CD4-positive, alpha-beta T cell (primary cell): ENCODE results near the gene SLC30A2. TPM values are rescaled to one million over a fixed set of nuclear protein-coding genes. Genes with fewer than 3 reads are reported as not detected.

Source experiments
- ATAC-seq: fragments of 200-7000 bp; cut with Tn5 transposase; one replicate; pipeline ENCODE4 v1.10.0; 2022; ENCODE audit warnings: mild to moderate bottlenecking; ENCODE audit not compliant: poor library complexity
- CTCF ChIA-PET: fragments of 350-600 bp; sonication (Branson Sonifier 250); formaldehyde crosslinking; loops from one replicate; lab custom pipeline; 2021; ENCODE audit warnings: antibody characterized with exemption, inconsistent platforms; lab: Charles Lee
- POLR2A ChIA-PET: fragments of 350-600 bp; sonication (Branson Sonifier 250); formaldehyde crosslinking; loops from one replicate; lab custom pipeline; 2021; ENCODE audit warnings: antibody characterized with exemption, inconsistent platforms; lab: Charles Lee
- DNase-seq, 14 experiments: peaks; one replicate each; pipeline ENCODE4 v3.0.0-alpha.2; 2013 to 2020; ENCODE audit warnings: mixed read lengths in 2 of 14
- H3K27ac ChIP-seq, 2 donors: one replicate each; pipeline versions ENCODE4 v1.5.1 to v1.7.0; 2013; ENCODE audit warnings: low read length in 2 of 2, low read depth in 1 of 2, mild to moderate bottlenecking in 1 of 2
- H3K27me3 ChIP-seq, 2 experiments: 1 replicate in 1 of 2; 2 replicates in 1 of 2; pipeline versions ENCODE4 v1.6.1 to v1.7.0; 2013; ENCODE audit warnings: low read length in 2 of 2, control low read depth in 1 of 2, mild to moderate bottlenecking in 1 of 2, moderate library complexity in 1 of 2; ENCODE audit not compliant: insufficient read depth in 2 of 2, control insufficient read depth in 1 of 2
- H3K36me3 ChIP-seq: one replicate; pipeline ENCODE4 v1.6.1; 2013; ENCODE audit warnings: low read length, control low read depth; ENCODE audit not compliant: insufficient read depth
- H3K4me1 ChIP-seq: one replicate; pipeline ENCODE4 v1.6.1; 2013; ENCODE audit warnings: low read length, control low read depth; ENCODE audit not compliant: insufficient read depth
- H3K4me3 ChIP-seq: one replicate; pipeline ENCODE4 v1.5.1; 2013; ENCODE audit warnings: mild to moderate bottlenecking, low read length, moderate library complexity
- H3K9me3 ChIP-seq, 2 experiments: 1 replicate in 1 of 2; 2 replicates in 1 of 2; pipeline versions ENCODE4 v1.6.1 to v1.7.0; 2013; ENCODE audit warnings: low read length in 2 of 2, mild to moderate bottlenecking in 2 of 2, control low read depth in 1 of 2, moderate library complexity in 1 of 2; ENCODE audit not compliant: control insufficient read depth in 1 of 2, insufficient read depth in 1 of 2
- H3K27ac Mint-ChIP-seq: one replicate; pipeline ENCODE4 v1.8.0; 2020; ENCODE audit warnings: mixed read lengths
- H3K27me3 Mint-ChIP-seq: one replicate; pipeline ENCODE4 v1.8.0; 2021; ENCODE audit warnings: mixed read lengths
- H3K36me3 Mint-ChIP-seq: one replicate; pipeline ENCODE4 v1.8.0; 2021; ENCODE audit warnings: low read depth, mixed read lengths
- H3K4me1 Mint-ChIP-seq: one replicate; pipeline ENCODE4 v1.8.0; 2021; ENCODE audit warnings: low read depth, mixed read lengths
- H3K4me3 Mint-ChIP-seq: one replicate; pipeline ENCODE4 v1.8.0; 2020; ENCODE audit warnings: mild to moderate bottlenecking, mixed read lengths
- H3K9me3 Mint-ChIP-seq: one replicate; pipeline ENCODE4 v1.8.0; 2020; ENCODE audit warnings: mixed read lengths
- CTCF ChIP-seq: fragments of 200-600 bp; IDR thresholded peaks from one replicate; pipeline ENCODE4 v1.8.0; 2022; ENCODE audit warnings: antibody characterized with exemption, mild to moderate bottlenecking
- intact Hi-C, 2 experiments: fragments of 100-400 bp; cut with DNase I in 1 of 2; cut with micrococcal nuclease in 1 of 2; formaldehyde crosslinking; loops; one replicate each; pipeline versions ENCODE4 v1.15.1 to v1.9.0; 2023 to 2025; cut with DNase I, micrococcal nuclease
- total RNA-seq, 174 experiments: library from RNA in 2 of 174; stranded (reverse) in 2 of 174; gene quantifications; one replicate each; pipeline ENCODE4 v1.2.3 and lab custom pipeline; 2021 to 2026

SLC30A2 gene
- total RNA-seq, 2 experiments from 2014 or later = not detected

GRCh38 chr1:26043765-26044164 is 2.2 kb downstream of the SLC30A2 start:
- H3K27ac Mint-ChIP-seq = no peak overlapping the region
- H3K4me1 Mint-ChIP-seq = peaks cover 6% of the 10 kb centered on the region
- ATAC-seq (no peak), DNase-seq (no peak)
- no peak overlapping the region for H3K4me3 Mint-ChIP-seq
- Histone ChIP-seq H3K27ac (no peak overlapping the region), H3K4me1 (peaks cover 2% of the 10 kb centered on the region), H3K36me3 (no peaks in the 10 kb centered on the region), H3K4me3 (no peak overlapping the region), H3K27me3 (peaks cover 48 to 52% of the 10 kb centered on the region in 2 experiments), H3K9me3 (peaks cover 0 to 6% of the 10 kb centered on the region in 2 experiments)
- H3K27me3 Mint-ChIP-seq = peaks cover 56% of the 10 kb centered on the region
- H3K36me3 Mint-ChIP-seq = no peaks in the 10 kb centered on the region
- no peak for TF ChIP-seq CTCF
- no peaks in the 10 kb centered on the region for H3K9me3 Mint-ChIP-seq
- ChIA-PET CTCF (interaction anchor here (1.0 kb wide), 1 partner anchor 7 kb away, joined by 3 read pairs; no protein-coding TSS in a partner anchor), POLR2A (no interaction called here)
- intact Hi-C loops = no loop called here

- intact Hi-C loops = no loop called here
- ChIA-PET CTCF (no interaction called here), POLR2A (no interaction called here)
- Mint-ChIP-seq H3K27ac (no peak overlapping the region), H3K27me3 (peaks cover 39% of the 10 kb centered on the region), H3K4me3 (no peak overlapping the region), H3K36me3 (no peaks in the 10 kb centered on the region), H3K9me3 (no peaks in the 10 kb centered on the region), H3K4me1 (peaks cover 6% of the 10 kb centered on the region)
- DNase-seq (no peak), ATAC-seq (no peak)
- Histone ChIP-seq H3K4me1 (peaks cover 2% of the 10 kb centered on the region), H3K36me3 (no peaks in the 10 kb centered on the region), H3K9me3 (peaks cover 0 to 6% of the 10 kb centered on the region in 2 experiments), H3K27ac (no peak overlapping the region), H3K4me3 (no peak overlapping the region), H3K27me3 (peaks cover 36 to 41% of the 10 kb centered on the region in 2 experiments)
- TF ChIP-seq CTCF = no peak
These were observed 3.9 kb downstream of the SLC30A2 start for GRCh38 chr1:26041978-26042377.

GRCh38 chr1:26041401-26041800 is 4.5 kb downstream of the SLC30A2 start:
- Mint-ChIP-seq H3K9me3 (no peaks in the 10 kb centered on the region), H3K4me1 (peaks cover 6% of the 10 kb centered on the region), H3K27ac (no peak overlapping the region), H3K4me3 (no peak overlapping the region), H3K36me3 (no peaks in the 10 kb centered on the region), H3K27me3 (peaks cover 33% of the 10 kb centered on the region)
- ChIA-PET CTCF (no interaction called here), POLR2A (no interaction called here)
- no peak for TF ChIP-seq CTCF
- intact Hi-C loops = no loop called here
- H3K4me1 ChIP-seq = peaks cover 1% of the 10 kb centered on the region
- no peak overlapping the region for H3K27ac ChIP-seq
- H3K4me3 ChIP-seq = no peak overlapping the region
- ATAC-seq (no peak), DNase-seq (no peak)
- H3K9me3 ChIP-seq = peaks cover 0 to 6% of the 10 kb centered on the region in 2 experiments
- H3K36me3 ChIP-seq = no peaks in the 10 kb centered on the region
- H3K27me3 ChIP-seq = peaks cover 30 to 35% of the 10 kb centered on the region in 2 experiments
